Suppressor macrophage treated with lipopolysaccharide for 4 hours (primary cell): ENCODE measurements around the gene HEPACAM2.

Experiments used
- DNase-seq: peaks from one replicate; pipeline ENCODE4 v3.0.0-alpha.2; 2020

HEPACAM2 gene

DNA sequence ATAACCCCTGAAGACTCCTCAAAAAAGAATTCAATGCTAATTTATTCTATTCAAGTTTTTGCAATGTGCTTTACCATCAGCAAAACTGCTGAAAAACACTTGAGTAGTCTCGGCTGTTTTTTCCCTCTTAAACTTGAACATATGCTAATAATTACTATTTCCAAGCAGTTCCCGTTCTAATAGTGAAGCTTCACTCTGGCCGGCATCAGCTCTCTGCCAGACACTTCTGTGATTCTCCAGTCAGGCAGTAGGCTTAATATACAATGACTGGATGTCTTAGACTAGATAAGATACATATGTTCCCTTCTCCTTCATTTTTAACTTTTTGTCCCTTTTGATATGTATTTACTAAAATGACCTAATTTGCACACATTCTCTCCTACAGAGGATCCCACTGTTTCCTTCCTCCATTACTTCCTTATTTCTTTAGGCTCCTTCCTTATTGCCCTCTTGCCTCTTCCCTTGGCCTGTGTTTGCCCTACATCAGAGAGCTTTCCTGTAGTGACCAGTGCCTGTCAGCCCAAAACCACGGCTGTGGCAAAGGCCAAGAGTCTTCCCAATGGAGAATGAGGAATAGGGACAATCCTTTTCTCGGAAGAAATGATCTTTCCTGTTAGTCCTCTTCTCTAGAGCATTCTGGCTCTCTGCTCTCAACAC lies 23.5 kb downstream of the HEPACAM2 start:
- DNase-seq: peak; percentile 18

DNA sequence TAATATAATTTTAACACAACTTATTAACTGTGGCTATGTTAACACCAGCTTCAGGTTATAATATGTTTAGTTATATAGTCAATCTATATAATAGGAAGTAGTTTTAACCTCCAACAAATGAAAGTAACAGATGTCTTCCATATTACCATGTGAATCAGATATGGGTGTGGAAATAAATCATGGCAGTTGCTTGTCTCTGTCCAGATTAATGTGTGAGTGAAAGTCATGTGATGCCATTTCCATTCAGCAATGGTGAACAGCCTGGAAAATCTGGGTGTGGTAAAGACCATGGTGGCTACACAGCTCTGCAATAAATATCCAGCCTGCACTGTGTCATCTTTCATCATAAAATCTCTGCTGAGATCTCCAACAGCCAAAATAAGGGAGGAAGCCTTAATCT lies 27.8 kb downstream of the HEPACAM2 start:
- peak; percentile 16 for DNase-seq

DNA sequence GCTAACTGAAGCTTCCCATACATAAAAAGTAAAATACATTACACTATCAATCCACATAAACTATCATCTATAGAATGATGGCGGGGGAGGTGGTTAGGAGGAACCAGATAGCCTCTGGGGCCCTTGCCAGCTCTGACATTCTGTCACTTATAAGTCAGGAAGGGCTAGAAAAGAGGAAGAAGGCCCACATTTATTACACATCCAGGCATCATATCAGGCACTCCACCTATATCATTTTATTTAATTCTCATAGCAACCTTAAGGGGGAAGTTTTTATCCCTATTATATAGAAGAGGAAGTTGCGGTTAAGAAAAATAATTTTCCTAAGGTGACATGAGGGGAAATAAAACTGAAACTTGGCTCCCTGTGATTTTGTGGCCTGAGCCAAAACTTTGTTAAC lies 29.9 kb downstream of the HEPACAM2 start:
- peak; percentile 64 for DNase-seq

DNA sequence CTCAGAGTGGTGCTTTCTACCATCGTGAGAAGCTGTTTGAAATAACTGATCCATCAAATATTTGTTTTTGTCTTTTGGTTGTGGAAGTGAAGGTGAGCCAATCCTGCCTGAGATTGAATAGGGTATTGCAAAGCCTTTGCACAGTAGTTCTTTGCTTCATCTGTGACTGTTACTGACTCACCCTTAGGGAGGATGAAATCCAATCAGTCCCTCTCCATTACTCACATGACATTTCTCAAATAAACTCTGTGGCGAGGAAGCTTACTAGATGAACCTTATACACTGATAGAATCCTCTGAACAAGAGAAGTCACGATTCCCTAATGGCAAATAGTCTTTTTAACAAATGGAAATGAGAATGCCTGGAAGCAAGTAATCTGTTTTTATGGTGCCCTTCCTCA lies 31.9 kb downstream of the HEPACAM2 start:
- DNase-seq: peak; percentile 47

DNA sequence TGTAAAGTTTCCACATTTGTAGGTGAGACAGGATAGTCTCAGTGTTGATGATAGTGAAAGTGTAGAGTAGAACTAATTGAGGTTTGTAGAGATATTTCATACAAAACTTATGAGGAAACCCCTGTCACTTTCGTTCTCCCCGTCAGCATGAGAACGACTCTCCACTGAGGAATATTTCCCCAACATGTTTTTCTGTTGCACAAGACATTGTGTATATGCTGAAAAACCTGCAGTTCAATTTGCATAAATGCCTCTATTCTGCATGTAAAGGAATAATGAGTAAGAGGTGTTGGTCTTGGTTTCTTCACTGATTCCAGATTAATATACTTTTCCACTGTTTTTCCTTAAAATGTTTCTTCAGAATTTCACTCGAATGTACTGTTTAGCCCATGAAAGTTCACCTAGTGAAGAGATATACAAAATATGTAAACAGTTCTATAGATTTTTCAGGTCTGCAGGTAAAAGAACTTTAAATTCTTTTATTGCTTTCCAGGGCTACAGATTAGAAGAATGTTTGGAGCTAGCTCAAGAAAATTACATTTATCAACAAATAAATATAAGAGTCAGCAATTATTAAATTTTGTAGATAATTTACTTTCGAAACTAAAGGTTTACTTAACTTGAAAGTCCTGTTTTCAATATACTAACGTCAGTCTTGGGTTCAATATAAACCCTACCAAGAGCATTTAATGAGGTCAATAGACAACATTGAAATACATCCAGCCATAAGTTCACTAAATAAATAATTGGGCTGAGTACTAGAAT lies 37.2 kb downstream of the HEPACAM2 start:
- peak; percentile 29 for DNase-seq

DNA sequence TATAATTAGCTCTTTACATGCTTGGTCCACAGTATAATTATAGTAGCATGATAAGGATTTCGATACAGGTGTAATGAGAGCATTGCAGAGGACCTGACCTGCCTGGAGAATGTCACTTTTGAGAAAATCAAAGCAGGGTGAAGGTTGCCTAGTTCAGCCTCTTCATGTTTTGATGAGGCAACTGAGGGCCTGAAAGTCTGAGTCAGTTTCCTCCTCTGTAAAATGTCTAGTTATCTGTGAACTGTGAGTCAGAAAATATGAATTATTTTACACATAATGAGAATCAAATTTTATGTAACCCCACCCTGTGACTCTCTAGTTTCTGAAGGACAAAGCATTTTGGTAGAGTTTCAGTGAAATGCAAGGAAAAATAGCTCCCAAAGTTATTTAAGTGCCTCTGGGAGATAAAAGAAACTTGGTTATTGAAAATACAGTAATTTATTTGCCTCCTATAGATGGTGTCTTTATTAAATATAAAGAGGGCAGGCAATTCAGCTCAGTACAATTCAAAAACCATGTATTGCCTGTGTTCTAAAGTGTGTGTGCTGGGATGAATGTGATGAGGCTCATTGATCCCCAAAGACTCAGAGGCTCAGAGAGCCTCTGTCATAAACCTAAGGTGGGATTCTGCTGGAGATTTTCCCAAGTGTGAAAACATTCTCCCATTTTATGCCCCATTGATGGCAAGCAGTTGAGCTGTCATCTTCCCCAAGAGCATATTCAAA lies 40.8 kb downstream of the HEPACAM2 start:
- peak; percentile 44 for DNase-seq

DNA sequence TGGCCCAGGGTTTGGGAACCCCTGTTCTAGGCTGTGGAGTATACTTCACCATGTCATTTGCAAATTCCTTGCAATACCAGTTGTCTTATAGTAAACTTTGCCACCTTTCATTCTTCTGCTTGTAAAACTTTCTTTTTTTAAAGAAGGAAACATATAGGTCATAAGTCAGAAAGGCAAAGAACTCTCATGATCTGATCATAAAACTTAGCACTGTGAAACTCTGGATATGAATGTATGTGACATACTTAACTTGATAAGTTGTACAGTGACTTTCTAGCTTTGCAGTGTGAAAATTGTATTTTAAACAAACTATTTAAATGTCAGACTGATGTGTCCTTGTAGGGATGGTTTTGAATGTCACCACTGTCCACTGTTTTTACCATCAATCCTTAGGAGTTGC lies 47.1 kb downstream of the HEPACAM2 start:
- DNase-seq: no peak

DNA sequence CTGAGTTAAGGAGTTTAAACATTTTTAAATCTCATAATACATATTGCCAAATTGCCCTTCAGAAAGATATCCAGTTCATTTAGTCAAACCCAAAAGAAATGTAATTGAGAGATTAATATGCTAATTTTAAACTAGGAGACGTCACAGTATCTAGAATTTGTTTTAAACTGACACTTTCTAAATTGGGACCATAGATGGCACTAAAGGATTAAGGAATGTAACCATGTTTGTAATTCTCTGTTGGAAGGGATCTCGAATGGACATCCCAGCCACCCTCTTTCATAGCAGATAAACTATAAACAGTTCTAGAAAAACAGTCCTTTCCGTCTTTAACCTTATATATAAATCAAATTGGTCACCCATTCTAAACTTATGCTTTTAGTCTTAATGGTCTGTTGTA lies 48.1 kb downstream of the HEPACAM2 start:
- peak; percentile 55 for DNase-seq

DNA sequence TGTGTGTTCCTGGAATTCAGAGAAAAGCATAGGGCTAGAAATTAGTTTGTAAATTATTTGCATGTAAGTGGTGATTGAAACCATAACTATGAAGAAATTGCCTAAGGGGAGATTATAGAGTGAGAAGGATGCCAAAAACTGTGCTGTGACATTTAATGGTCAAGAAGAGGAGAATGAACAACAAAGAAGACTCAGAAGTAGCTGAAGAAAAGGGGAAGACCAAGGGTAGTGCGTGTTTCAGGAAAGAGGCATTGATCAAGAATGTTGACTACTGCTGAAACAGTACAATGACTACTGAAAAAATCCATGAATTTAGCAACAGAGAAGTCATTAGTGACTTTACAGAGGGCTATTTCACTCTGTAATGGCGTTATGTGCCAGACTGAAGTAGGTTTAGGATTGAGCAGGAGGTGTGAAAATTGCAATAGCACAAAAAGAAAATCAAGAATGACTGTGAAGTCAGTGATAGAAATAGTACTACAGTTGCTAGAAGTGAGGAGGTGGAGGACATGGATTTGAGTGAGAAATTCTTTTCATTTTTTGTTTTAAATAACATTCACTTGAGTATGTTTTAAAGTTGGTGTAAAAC lies 49.2 kb downstream of the HEPACAM2 start:
- DNase-seq: peak; percentile 37

DNA sequence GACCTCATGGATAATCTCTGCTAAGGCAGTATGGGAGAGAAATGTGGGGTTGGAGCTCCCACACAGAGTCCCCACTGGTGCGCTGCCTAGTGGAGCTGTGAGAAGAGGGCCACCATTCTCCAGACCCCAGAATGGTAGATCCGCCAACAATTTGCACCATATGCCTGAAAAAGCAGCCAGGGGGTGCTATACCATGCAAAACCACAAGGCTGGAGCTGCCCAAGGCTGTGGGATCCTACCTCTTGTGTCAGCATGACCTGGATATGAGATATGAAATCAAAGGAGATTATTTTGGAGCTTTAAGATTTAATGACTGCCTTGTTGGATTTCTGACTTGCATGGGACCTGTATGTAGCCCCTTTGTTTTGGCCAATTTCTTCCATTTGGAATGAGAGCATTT lies 51.0 kb downstream of the HEPACAM2 start:
- no peak for DNase-seq

DNA sequence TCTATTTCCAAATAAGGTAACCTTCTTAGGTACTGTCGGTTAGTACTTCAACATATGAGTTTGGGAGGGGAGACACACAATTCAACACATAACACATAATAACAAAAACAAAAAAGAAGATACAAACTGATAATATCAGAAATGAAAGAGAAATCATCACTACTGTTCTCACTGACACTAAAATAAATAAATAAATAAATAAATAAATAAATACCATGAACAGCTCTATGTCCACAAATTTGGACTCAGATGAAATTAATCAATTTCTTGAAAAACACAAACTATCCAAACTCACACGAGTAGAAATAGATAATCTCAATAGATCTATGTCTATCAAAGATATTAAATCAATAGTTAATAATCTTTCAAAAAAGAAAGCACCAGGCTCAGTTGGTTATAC lies 53.6 kb downstream of the HEPACAM2 start:
- DNase-seq: no peak

DNA sequence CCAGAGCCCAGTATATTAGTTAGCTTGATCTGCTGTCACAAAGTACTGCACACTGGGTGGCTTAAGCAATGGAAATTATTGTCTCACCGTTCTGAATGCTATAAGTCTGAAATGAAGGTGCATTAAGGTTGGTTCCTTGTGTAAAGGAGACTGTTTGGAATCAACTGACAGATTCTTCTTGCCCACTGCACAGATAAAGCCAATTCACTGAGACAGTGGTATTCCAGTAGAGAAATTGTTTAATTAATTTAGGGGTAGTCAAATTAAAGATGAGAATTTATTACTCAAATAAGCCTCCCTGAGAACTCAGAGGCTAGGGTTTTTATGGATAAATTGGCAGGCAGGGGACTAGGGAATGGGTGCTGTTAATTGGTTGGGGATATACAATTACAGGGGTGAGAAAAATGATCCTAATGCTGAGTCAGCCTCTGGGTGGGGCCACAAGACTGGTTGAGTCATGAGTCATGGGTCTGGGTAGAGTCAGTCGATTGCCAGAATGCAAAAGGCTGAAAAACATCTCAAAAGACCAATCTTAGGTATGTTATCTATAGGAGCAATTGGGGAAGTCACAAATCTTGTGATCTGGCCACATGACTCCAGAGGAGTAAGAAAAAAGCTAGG lies 54.6 kb downstream of the HEPACAM2 start:
- peak; percentile 16 for DNase-seq

DNA sequence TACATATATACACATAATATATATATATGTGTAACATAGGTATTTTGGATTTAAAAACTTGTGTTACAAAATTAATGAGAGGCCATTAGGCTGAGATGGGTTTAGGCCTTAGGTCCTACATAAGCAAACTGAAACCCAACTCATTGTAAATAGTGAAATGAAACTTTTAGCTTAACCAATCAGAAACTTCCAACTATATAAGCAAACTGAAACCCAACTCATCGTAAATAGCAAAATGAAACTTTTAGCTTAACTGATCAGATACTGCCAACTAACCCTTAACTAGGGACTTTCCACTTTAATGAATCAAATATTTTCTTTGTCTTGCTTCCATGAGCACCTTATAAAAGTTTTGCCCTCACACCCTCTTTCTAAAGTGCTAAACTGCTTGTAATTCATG lies 60.8 kb downstream of the HEPACAM2 start:
- DNase-seq: peak; percentile 90

DNA sequence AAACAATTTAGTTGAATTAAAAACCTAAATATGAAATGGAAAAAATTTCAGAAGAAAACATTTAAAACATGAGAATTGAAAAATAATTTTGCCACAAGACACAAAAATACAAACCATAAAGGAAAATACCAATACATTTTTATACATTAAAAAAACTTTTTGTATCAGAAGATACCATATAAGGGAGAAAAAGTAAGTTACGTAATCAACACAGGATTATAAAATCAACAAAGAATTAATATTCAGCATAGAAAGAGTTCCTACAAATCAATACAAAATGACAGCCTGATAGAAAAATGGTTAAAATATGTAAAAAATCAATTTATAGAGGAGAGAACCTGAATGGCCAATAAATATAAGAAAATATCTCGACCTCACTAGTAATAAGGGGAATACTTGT lies 61.5 kb downstream of the HEPACAM2 start:
- DNase-seq: no peak

DNA sequence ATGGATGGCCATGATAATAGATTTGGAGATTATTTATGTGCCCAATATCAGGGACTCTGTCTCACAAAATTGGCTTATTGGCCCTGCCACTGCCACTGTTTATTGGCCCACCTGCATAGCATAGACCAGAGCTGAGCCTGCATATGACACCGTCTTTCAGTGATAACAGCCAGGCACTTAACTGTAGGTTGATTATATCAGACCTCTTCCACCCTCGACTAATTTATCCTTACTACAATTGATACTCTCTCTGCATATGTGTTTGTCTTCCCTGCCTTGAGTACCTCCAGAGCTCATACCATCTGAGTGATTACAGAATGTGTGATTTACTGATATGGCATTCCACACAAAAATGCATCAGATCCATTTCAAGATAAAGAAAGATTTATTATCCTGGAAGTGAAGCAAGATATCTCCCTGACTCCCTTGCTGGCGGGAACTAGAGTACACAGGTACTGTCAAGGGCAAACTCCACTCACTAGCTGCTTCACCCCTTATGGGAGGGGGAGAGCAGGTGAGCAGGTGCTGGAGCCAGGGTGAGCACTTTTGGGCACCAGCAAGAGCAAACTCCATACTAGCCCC lies 65.0 kb downstream of the HEPACAM2 start:
- DNase-seq: no peak

DNA sequence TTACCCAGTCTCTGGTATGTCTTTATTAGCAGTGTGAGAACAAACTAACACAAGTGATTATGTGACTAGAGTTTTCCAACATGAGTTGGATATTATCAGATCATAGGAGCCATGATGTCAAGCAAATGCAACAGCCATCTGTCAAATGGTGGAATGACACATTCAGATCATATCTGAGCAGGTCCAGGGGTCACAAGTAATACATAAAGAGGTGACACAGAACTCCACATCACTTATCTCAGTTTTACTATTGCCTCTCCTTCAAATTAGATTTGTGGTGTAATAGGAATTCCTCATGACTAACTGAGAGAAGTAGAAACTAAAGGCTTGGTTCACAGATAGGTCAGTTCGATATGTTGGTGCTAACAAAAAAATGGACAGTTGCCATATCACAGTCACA lies 65.9 kb downstream of the HEPACAM2 start:
- DNase-seq: no peak

DNA sequence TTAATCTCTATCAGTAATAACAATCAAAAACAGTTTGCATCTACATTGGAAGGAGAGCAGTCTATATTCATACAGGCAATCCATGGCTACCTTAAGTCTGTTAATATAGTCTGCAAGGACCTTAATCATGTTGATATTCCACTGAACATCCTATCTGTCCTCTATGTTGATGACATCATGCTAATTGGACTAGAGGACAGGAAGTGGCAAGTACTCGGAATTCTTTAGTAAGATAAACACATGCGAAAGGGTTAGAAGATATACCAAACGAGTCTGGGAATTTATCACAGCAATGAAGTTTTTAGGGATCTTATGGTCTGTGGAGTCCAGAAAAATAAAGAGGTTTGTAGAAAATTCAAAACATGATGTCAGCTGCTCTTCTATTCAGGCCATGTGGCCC lies 66.8 kb downstream of the HEPACAM2 start:
- no peak for DNase-seq

DNA sequence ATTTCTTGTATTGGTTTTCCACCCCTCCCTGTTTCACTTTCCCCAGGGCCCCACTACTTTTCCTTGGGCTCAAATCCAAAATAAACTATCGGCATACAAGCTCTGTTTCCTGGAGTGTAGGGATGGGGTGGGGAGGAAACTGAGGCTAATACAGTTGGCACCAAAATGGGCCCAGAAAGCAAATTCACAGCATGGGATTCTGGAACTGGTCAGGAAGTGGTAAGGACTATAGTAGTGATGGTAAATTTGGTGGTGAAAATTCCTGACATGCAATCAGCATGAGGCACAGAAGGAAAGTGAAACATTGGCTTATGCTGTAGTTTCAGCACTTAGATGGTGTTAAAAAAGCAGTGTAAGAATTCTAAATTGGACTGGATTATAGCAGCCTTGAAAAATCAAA lies 69.4 kb downstream of the HEPACAM2 start:
- DNase-seq: peak; percentile 39

DNA sequence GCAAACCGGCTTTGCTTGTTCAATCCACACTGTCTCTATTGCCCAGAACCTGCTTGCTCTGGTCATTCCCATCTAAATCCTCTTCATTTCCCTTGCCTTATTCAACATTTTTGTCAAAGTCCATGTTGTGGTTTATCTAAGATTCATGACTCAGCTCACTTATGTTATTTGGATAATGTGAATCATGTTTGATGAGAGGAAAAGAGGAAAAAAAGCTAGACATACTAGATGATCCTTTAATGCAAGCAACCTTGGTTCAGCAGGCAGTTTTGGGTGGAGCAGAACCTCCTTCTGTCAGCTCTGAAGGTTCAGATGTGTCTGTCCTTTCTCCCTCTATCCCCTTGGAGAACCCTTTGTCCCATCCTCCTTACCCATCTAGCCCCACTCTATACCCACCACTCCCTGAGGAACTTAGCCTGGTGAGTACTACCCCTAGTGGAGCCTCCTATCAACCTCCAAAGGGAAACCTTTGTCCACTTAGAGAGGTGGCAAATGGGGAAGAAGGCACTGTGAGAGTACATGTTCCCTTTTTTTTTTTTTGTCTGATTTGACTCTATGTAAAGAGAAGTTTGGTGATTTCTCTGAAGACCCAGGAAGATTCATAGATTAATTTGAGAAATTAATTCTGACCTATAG lies 76.0 kb downstream of the HEPACAM2 start:
- DNase-seq: peak; percentile 54

DNA sequence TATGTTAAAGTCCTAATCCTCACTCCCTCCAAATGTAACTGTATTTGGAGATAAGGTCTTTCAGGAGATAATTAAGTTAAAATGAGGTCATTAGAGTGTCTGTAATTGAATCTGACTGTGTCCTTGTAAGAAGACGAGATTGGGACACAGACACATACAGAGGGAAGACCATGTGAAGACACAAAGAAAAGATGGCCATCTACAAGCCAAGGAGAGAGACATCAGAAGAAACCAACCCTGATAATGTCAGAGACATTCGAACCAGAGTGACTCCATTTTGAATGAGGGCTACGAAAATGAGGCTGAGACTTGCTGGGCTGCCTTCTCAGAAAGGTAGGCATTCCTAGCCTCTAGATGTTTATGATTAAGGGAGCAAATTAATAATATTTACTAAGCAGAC lies 77.5 kb downstream of the HEPACAM2 start:
- DNase-seq: no peak

DNA sequence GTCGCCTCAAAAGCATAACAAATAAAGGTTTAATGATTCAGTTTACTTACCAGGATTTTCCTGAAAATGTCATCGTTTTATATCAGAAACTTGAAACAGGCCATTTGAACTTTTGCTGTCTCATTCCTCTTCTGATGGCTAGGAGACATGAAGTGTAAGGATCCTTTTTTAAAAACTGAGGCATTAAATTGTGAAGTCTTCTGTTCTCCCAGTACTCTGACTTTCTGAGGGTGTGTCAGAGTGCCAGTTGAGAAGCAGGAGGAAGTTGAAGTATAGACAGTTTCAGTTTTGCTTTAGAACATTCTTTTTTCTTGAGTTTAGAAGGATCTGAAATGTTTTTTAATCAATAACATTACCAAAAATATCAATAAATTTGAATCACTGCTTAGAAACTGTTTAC lies 78.1 kb downstream of the HEPACAM2 start, which contains the start of gene SAMD9L:
SAMD9L (minus strand) TSS at position 242 of the 400 bp plus-strand sequence. CDS start 12,414 bp downstream, outside the sequence.
- peak; percentile 77 for DNase-seq

DNA sequence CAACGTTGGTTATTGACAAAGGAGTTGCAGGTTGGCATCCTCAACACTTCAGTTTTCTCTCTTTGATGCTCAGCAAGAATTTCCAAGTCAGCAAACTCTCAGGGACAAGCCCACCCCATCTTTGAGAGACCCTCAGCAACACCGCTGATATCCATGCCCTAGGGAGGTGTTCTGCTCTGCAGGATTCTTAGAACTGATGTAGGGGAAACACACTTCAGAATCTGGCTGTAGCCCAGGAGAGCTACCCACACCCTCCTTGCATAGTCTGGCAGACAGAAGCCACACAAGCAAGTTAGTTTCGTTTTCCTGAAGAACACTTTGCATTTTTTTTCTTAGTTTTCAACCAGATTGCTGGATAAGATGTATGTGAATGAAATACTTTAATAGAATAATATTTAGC lies 78.9 kb downstream of the HEPACAM2 start:
- DNase-seq: peak; percentile 74
